GM10266 (cell line): ENCODE results near the gene RUNX3.

Experiments used
- DNase-seq: peaks from one replicate; pipeline ENCODE4 v3.0.0; 2012; ENCODE audit errors: extremely low spot score
- TF ChIP-seq, protein P1 (sequence below): IDR thresholded peaks from 2 replicates; pipeline ENCODE4 v1.5.1; 2012; ENCODE audit warnings: mild to moderate bottlenecking, low read depth; ENCODE audit not compliant: control insufficient read depth, insufficient read depth; ENCODE audit errors: missing control alignments

RUNX3 gene

DNA sequence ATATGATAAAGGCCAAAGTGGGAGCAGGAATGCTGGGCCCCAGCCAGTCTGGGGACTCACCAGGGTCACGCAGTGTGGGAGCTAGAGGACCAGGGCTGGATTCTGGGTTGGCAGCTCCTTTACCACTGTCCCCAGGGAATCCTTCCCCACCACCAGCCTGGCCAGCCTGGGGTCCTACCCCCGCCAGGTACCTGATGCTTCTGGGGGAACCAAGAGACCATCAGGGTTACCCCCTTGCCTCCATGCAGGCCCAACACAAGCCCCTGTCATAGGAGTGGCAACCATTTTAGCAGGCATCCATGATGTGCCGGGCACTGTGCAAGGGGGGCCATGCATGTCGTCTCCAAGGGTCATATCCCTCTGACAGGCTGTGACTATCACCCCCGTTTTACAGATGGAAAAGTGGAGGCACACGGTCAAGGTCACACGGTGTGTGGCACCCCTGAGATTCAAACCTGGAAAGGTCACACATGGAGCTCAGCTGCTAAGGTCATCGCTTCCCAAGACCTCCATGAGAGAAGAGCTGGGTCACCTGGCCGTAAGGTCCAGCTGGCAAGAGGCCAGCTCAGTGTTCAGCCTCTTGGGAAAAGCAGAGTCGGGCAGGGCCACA is 16.4 kb downstream of the RUNX3 start:
- no peak for DNase-seq
- TF ChIP-seq, protein P1, sequence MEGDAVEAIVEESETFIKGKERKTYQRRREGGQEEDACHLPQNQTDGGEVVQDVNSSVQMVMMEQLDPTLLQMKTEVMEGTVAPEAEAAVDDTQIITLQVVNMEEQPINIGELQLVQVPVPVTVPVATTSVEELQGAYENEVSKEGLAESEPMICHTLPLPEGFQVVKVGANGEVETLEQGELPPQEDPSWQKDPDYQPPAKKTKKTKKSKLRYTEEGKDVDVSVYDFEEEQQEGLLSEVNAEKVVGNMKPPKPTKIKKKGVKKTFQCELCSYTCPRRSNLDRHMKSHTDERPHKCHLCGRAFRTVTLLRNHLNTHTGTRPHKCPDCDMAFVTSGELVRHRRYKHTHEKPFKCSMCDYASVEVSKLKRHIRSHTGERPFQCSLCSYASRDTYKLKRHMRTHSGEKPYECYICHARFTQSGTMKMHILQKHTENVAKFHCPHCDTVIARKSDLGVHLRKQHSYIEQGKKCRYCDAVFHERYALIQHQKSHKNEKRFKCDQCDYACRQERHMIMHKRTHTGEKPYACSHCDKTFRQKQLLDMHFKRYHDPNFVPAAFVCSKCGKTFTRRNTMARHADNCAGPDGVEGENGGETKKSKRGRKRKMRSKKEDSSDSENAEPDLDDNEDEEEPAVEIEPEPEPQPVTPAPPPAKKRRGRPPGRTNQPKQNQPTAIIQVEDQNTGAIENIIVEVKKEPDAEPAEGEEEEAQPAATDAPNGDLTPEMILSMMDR, result no peak

DNA sequence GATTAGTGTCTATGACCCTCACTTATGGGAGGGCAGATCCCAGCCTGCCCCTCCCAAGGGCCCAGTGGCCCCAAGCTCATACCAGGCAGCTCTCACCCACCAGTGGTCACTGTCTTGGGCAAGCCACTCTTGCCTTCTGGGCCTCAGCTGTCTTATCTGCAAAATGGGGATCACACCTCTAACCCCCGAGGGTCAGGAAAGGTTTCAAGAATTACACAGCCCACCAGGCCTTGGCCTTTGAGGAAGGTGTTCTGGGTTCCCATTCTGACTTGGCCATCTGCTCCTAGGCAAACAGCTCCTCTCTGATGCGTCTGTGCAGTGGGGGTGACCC is 16.8 kb downstream of the RUNX3 start:
- TF ChIP-seq, protein P1, result no peak
- no peak for DNase-seq

DNA sequence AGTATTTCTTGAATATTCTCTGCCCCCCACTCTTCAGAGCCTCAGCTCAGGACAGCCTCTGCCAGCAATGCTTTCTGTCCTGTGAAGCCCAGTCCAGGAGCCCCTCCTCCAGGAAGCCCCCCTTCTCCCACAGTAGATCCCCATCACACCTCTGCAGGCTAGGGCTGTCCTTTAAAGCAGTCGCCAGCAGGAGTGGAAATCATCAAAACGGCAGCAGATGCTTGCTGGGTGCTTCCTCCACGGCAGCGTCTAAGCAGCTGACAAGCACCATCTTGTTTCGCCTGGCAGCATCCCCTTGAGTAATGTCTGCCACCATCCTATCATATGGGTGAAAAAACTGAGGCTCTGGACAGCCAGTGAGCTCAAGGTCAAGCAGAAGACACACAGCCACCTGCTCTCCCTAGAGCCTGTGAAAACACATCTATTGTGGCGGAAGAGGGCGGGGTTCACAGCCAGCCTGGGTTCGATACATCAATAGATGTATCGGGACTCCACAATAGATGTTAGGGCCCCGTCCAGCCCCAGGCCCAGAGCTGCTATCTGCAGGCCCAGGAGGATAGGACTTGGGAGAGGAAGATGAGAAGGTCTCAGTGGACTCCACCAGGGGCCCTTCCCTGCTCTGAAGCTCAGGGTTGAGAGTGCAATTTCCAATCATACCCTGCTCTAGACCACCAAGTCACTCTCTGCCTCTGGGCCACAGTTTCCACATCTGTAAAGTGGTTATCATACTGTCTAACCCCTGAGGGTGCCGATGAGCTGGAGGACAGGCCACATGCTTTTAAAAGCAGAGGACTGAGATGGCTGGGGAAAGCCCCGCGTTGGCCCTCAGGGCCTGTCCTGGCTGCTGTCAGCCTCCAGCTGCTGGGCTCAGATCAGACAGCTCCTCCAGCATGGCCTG is 17.5 kb downstream of the RUNX3 start:
- TF ChIP-seq, protein P1, result no peak
- DNase-seq, result no peak

DNA sequence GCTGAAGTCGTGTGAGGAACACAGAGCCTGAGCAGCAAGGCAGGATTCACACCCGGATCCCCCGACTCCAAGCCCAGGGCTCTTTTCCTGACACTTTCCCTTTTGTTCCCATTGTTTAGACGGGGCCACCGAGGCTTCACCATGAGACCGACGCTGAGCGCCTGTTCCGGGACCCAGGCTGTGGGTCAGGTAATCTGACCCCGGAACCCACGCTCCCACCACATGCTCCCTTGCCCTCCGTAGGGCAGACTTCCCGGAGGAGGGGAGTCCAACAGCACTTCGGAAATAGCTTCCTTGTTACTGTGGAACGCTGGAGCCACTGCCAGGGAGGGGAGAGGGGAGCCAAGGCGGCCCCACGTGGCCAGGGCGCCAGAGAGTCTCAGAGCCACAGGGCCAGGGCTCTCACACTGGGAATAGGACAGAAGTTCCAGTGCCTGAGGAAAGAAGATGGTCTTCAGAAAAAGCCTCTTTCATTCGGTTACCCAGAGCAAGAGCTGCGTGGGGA is 18.4 kb downstream of the RUNX3 start:
- TF ChIP-seq, protein P1, result no peak
- DNase-seq, result no peak

DNA sequence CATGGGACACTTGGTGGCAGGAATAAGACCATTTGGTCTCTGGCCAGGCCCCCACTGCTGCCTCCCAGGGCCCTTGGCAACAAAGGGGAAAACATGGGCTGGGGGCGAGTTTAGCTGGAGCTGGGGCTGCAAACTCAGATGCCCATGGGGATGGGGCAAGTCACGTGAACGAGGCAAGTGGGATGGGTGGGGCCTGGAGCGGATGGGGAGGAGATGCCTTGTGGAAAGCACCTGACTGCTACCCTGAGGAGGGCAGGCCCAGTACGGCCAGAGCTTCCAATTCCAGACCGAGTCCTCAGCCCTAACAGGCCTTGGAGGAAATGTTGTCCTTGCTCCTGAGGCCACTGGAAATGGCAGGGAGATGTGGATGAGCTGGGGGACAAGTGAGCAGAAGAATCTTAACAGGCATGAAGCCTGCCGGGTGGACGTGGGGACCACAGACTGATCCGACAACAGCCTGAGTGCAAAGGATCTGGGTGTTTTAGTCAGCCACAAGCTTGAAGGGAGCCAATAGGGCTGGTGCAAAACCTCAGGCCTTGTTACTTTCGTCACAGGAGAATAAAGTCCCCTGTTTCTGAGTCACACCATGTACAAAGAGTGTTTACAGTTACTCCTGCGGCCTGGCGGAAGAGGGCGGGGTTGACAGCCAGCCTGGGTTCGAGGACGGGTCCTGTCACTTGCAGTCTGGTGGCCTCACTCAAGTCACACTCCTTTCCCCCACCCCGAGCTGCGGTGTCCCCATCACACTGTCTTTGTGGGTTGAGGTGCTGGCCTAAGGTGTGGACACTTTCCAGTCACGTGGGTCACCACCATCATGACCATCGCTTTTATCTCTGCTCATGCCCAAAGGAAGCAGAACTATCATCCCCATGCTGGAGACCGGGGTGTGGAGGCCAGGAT is 19.1 kb downstream of the RUNX3 start:
- TF ChIP-seq, protein P1, result no peak
- DNase-seq, result no peak

DNA sequence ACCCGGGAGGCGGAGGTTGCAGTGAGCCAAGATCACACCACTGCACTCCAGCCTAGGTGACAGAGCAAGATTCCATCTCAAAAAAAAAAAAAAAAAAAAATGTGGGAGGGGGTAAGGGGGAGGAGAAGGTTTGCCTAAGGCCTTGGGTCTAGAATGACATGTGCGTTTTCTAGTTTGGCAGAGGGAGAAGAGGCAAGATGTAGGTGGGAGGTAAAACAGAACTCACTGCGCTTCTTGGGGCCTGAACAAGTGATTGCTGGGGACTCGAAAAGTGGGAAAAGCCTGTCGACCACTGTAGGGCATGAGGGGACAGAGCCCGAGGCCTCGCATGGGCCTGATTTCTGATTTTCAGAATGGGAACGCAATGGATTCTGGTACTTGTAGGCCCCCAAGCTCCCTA is 19.9 kb downstream of the RUNX3 start:
- no peak for DNase-seq
- TF ChIP-seq, protein P1, result no peak
